Osteoblast (primary cell): Measurements from ENCODE around the gene GRM7. TPM values are rescaled to one million over a fixed set of nuclear protein-coding genes. Genes with fewer than 3 reads are reported as not detected.

Source experiments
- DNase-seq: peaks from one replicate; pipeline ENCODE4 v3.0.0; 2011; ENCODE audit warnings: low spot score, mixed read lengths; ENCODE audit not compliant: insufficient read length; ENCODE audit errors: missing footprints
- H2AFZ ChIP-seq: 2 replicates; pipeline ENCODE4 v1.6.0; 2011; ENCODE audit warnings: mild to moderate bottlenecking, low read length
- H3K27ac ChIP-seq: 2 replicates; pipeline ENCODE4 v1.5.1; 2011; ENCODE audit warnings: mild to moderate bottlenecking, low read depth, low read length, moderate library complexity
- H3K27me3 ChIP-seq: 2 replicates; pipeline ENCODE4 v1.6.0; 2012; ENCODE audit warnings: mild to moderate bottlenecking, control low read depth, inconsistent platforms, low read length, moderate library complexity; ENCODE audit not compliant: insufficient read depth
- H3K36me3 ChIP-seq: 2 replicates; pipeline ENCODE4 v1.5.1; 2011; ENCODE audit warnings: mild to moderate bottlenecking, low read length, control low read depth, moderate library complexity; ENCODE audit not compliant: insufficient read depth
- H3K4me1 ChIP-seq: 2 replicates; pipeline ENCODE4 v1.5.1; 2011; ENCODE audit warnings: mild to moderate bottlenecking, low read length, control low read depth, moderate library complexity; ENCODE audit not compliant: insufficient read depth
- H3K4me2 ChIP-seq: 2 replicates; pipeline ENCODE4 v1.6.0; 2011; ENCODE audit warnings: mild to moderate bottlenecking, low read length; ENCODE audit not compliant: insufficient read depth
- H3K4me3 ChIP-seq: fragments of 200-600 bp; sonication (generic); 3 replicates; pipeline ENCODE4 v1.5.1; 2012; ENCODE audit warnings: mild to moderate bottlenecking, low read length, inconsistent platforms; ENCODE audit not compliant: insufficient read depth
- H3K79me2 ChIP-seq: 2 replicates; pipeline ENCODE4 v1.6.0; 2012; ENCODE audit warnings: mild to moderate bottlenecking, low read length, control low read depth, inconsistent platforms; ENCODE audit not compliant: insufficient read depth
- H3K9me3 ChIP-seq: 2 replicates; pipeline ENCODE4 v1.5.1; 2011; ENCODE audit warnings: low read depth, low read length, control low read depth
- H4K20me1 ChIP-seq: 2 replicates; pipeline ENCODE4 v1.6.0; 2012; ENCODE audit warnings: mild to moderate bottlenecking, low read length, control low read depth; ENCODE audit not compliant: insufficient read depth
- CTCF ChIP-seq: IDR thresholded peaks from 2 replicates; pipeline ENCODE4 v1.5.1; 2011; ENCODE audit warnings: mild to moderate bottlenecking, low read depth, low read length, moderate library complexity; ENCODE audit errors: extremely low read depth
- total RNA-seq: library from RNA; depleted of rRNA; stranded (reverse); fragments of >200 nt; gene quantifications from 2 replicates; pipeline ENCODE4 v1.2.3, GENCODE V29; 2012

Gene GRM7
- total RNA-seq, 1 donor: not detected

GRCh38 chr3:7734456-7734855, 873.5 kb downstream of the GRM7 start:
- no peak for TF ChIP-seq CTCF
- no peak overlapping the region for H2AFZ ChIP-seq
- no peak overlapping the region for H3K4me2 ChIP-seq
- no peaks in the 10 kb centered on the region for H3K79me2 ChIP-seq
- H3K4me1 ChIP-seq: no peaks in the 10 kb centered on the region
- H3K27ac ChIP-seq: no peak overlapping the region
- no peaks in the 10 kb centered on the region for H4K20me1 ChIP-seq
- no peak for DNase-seq
- no peaks in the 10 kb centered on the region for H3K36me3 ChIP-seq
- no peaks in the 10 kb centered on the region for H3K27me3 ChIP-seq
- H3K4me3 ChIP-seq: no peak overlapping the region
- H3K9me3 ChIP-seq: no peaks in the 10 kb centered on the region

DNA sequence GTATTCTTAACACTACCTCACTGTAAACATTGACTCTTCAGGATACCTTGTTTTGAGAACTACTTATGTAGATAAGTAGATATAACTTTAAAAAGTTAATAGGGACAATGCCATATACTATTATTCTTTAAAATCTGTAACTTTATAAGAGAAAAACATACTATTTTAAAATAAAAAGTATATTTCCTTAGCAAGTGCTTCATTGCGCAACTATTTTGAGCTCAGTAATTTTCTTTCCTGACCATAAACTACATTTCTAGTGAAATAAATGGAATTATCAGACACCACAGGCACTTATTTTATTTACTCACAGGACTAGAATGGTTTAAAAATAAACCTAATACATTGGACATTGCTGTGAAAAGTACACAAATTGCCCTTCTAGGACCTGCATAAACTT, 876.3 kb downstream of the GRM7 start:
- TF ChIP-seq CTCF: no peak
- Histone ChIP-seq H3K9me3 (peaks cover 2% of the 10 kb centered on the region), H3K27ac (no peak overlapping the region), H4K20me1 (no peaks in the 10 kb centered on the region), H3K36me3 (no peaks in the 10 kb centered on the region), H2AFZ (no peak overlapping the region), H3K4me1 (no peaks in the 10 kb centered on the region), H3K4me2 (no peak overlapping the region), H3K4me3 (no peak overlapping the region), H3K79me2 (no peaks in the 10 kb centered on the region), H3K27me3 (no peaks in the 10 kb centered on the region)
- DNase-seq: no peak

DNA sequence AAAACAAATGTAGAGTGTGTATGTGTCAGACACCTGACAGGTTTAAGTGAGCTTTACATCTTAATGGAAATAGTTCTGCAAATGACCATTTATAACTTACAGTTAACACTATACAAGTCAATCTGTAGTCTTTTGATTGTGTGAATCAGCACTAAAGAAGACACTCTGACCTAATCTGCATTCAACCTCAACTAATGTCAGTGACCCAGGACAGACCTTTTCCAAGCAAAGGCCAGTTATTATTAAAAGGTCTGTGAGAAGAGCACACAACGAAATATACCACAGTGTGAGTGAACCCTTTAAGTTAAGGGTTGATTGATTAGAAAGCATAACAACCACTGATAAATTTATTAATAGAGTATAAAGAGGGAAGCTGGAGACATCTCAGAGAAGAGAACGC, 878.8 kb downstream of the GRM7 start:
- Histone ChIP-seq H3K79me2 (no peaks in the 10 kb centered on the region), H3K27me3 (no peaks in the 10 kb centered on the region), H3K9me3 (peaks cover 4% of the 10 kb centered on the region), H3K4me1 (no peaks in the 10 kb centered on the region), H3K36me3 (no peaks in the 10 kb centered on the region), H3K4me2 (no peak overlapping the region), H4K20me1 (no peaks in the 10 kb centered on the region), H2AFZ (no peak overlapping the region), H3K4me3 (no peak overlapping the region), H3K27ac (no peak overlapping the region)
- TF ChIP-seq CTCF: no peak
- DNase-seq: no peak

- Histone ChIP-seq H3K79me2 (no peaks in the 10 kb centered on the region), H3K27me3 (no peaks in the 10 kb centered on the region), H3K4me3 (no peak overlapping the region), H3K4me2 (no peak overlapping the region), H3K4me1 (no peaks in the 10 kb centered on the region), H4K20me1 (no peaks in the 10 kb centered on the region), H3K27ac (no peak overlapping the region), H3K9me3 (peaks cover 5% of the 10 kb centered on the region), H3K36me3 (no peaks in the 10 kb centered on the region), H2AFZ (no peak overlapping the region)
- no peak for DNase-seq
- no peak for TF ChIP-seq CTCF
Observed at GRCh38 chr3:7740458-7740857, 879.5 kb downstream of the GRM7 start.
